NCI-H510A (cell line): ENCODE results near the gene SH3RF1.
A peak's percentile ranks its signal among the peaks of the same experiment; 100 is the strongest.
"Not testable (repeated sequence)": the region's sequence is repeated elsewhere in the genome, so short reads cannot be mapped to it uniquely, and the experiment has no call there.

ENCODE experiments used
- DNase-seq: peaks from one replicate; lab custom pipeline; 2025; lab: John Stamatoyannopoulos, UW

The SH3RF1 gene

DNA sequence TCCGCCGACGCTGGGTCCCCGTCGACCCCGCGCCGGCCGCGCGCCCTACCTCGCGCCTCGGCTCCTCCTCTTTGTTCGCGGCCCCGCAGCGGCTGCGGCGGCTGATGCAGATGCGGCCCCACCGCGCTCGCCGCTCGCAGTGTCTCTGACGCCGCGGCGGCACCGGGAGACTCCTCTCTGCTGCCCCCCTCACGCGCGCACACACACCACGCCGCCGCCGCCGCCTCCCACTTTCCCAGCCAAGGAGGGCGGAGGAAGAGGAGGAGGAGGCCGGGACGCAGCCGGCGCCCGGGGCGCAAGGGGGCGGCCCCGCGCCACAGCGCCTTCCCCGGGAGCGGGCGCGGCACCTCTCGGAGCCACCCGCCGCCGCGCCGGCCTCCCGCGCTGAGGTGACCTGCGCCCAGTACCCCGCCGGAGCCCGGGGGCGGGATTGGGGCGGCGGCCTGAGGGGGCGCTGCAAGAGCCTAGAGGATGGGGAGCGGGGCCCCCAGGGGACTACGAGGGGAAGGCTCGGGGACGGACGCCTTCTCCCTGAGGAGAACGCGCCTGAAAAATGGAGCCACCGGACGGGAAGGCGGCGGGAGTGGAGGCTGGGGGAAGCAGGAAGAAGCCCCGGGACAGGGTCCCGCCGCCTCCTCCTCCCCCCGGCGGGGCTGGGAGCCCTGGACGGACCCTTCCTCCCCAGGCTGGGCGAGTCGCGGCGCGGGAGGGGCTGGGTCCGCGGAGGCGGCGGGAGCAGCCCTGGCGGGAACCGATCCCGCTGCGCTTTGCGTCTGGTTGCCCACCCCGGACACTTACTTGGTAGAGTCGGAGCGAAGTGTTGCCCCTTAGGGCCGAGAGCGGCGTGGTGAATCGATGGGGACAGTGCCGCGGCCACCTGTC is at the start of gene SH3RF1:
SH3RF1 (minus strand) TSS at position 147 of the 882 bp plus-strand sequence. CDS start 1,744 bp downstream, outside the sequence.
- DNase-seq, result peak; percentile 42

DNA sequence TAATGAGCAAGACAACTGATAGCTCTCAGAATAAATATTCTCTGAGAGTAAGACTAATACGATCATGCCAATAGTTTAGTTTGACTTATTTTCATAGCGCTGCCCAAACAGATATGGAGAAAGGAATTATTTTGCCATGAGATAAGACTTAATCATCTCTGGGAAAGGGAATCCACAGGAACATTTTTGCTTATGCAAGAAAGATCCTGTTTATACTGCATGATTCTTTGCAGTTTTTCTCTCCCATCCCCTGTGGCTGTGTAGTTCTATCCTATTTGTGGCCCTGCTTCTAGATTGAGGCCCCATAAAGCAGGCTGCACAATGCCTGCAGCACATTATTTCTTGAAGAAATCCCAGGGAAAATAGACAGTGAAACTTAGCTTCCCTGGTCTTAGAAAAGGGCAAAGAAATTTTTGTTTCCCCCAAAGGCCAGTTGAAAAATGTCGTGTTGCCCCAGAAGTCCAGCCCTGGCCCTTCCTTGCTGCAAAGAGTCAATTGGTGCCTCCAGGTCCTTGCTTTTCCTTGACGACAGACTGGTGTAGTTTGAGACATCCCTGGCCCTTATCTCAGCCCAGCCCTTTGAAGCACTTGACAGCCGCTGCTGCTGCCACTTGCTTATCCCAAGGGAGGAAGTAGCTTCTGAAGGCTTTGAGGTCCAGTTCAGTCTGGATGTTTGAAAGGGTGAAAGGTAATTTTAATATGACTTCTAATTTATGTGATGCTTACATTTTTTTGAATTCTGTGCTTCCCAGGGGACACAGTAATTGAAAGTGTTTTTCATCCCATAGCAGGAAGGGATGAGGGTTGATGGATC is 45.0 kb upstream of the SH3RF1 start:
- DNase-seq, result no peak

DNA sequence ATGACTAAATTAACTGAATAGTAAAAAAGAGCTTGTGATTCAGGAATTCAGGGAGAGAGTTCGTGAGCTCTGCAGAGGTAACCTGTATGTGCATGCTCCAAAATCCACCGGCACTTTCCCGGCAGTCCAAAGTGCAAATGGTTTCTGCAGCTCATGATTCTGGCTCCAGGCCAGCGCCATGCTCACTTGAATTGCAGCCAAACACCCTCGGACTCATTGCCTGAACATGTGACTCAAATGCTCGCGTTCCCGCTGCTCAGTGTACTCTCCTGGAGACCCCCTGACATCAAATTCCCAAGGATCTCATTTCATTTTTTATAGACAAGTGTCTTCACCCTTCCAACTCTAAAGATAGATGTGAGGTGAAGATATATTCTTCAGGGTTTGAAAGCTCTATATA is 44.1 kb upstream of the SH3RF1 start:
- DNase-seq, result peak; percentile 56

DNA sequence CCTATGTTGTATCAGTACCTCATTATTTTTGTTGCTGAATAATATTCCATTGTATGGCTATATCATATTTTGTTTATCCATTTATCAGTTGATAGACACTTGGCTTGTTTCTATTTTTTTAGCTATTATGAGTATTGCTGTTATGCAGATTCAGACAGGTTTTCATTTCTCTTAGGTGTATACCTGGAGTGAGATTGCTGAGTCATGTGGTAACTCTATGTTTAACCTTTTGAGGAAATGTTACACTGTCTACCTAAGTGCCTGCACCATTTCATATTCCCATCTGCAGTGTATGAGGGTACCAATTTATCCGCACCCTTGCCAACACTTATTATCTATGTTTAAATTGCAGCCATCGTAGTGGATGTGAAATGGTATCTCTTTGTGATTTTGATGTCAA is 43.0 kb upstream of the SH3RF1 start:
- DNase-seq, result no peak

DNA sequence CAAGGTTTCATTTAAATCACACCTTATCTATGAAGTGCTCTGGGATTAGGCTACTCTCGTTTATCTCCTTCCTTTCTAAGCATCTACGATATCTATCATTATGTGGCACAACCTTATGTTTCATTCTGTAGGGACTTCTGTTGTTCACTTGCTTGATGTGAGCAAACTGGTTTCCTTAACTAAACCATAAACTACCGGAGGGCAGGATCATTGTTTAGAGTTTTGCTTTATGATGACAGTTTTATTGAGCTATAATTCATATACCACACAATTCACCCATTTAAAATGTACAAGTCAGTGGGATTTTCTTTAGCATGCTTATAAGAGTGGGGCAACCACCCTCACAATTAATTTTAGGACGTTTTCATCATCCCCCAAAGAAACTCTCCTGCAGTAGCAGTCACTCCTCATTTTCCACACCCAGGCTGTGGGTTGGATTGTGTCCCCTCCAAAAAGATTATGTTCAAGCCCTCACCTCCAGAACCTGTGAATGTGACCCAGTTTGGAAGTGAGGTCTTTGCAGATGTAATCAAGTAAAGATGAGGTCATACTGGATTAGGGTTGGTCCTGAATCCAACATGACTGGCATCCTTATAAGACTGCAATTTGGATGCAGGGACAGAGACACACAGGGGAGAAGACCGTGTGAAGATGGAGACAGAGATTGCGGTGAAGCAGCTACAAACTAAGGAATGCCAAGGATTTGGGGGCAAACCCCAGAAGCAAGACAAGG is 42.1 kb upstream of the SH3RF1 start:
- DNase-seq, result no peak

DNA sequence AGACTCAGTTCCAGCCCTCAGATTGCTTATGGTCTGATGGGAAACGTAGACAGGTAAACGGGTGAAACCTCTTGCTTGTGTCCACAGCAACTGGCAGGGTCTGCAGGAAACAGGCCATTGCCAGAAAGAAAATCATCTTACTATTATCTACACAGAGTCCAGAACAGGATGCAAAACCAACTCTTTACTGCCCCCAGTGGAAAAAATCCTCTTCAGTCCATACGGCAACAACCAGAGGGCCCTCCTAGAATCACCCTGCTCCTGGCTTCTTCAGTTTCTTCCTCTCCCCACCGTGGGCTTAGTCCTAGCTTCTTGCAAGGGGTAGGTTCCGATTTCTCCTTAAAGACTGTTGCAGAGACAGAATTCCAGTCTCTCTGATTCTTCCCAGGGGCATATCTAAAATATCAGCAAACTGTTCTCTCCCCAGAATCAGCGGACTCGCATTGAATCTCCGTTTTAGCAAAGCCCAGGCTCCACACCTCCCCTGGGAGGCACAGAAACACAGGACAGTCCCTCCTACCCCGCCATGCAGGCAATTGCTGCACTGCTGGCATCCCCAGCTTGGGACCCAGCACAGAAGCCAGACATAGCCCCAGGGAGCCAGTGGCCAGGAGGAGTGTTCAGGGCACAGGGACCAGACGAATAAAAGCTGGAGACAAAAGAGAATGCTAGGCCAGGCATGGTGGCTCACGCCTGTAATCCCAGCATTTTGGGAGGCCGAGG is 41.0 kb upstream of the SH3RF1 start:
- DNase-seq, result no peak

DNA sequence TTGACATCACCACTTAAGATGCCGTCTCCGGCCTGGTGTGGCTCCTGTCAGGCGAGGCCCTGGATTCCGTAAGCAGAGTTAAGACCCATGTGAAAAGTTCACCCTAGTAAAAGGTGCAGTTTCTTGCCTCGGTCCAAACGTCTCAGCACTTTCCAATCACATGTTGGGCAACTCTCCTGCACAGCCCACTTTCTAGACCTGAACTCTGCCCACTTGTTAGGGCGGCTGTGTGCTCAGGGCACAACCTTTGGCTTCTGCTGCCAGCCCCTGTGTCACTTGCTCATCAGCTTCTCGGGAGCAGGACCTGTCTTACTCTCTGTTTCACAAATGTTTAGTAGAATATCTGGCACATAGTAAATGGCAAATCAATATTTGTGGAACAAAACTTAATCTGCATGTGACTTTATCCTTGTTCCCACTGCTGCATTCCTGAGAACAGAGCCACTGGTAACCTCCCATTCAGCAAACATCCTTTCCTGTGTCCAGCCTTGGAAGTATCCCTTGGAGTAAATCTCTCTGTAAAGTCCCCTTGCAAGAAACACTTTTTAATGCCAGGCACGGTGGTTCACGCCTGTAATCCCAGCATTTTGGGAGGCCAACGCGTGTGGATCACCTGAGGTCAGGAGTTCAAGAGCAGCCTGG is 38.7 kb upstream of the SH3RF1 start:
- no peak for DNase-seq

- no peak for DNase-seq
Observed at GRCh38 chr4:169307576-169307975, 36.8 kb upstream of the SH3RF1 start.

- DNase-seq, result no peak
Observed at GRCh38 chr4:169305651-169306050, 34.9 kb upstream of the SH3RF1 start.

DNA sequence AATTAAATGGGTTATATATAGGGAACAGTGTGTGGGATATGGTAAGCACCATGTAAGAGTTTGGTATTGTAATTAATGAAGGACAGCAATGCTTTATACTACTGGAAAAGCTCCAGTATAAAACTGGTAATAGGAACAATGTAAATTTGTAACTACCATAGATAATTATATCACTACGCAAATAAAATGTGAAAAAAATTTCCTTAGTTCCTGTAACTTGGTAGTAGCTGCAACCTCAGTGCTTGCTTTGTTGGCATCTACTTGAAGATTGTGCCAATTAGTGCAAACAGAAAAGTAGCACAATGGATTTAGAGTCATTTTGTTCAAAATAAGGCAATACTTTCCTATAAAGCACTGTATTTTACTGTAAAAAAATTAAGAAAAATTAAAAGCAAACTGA is 34.4 kb upstream of the SH3RF1 start:
- no peak for DNase-seq

DNA sequence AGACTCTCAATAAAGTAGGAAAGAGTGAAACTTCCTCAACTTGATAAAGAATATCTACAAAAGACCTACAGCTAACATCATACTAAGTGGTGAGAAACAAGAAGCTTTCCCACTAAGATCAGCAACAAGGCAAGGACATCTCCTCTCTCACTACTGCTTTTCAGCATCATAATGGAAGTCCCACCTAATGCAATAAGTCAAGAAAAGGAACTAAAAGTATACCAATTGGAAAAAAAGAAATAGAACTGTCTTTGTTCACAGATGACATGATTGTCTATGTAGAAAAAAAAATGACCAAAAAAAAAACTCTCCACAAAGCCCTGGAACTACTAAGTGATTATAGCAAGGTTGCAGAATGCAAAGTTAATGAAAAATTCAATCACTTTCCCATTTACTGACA is 25.1 kb upstream of the SH3RF1 start:
- DNase-seq, result no peak

- no peak for DNase-seq
Observed at GRCh38 chr4:169293343-169294176, 22.8 kb upstream of the SH3RF1 start.

GRCh38 chr4:169287983-169288382 is 17.2 kb upstream of the SH3RF1 start:
- not testable (repeated sequence) for DNase-seq

DNA sequence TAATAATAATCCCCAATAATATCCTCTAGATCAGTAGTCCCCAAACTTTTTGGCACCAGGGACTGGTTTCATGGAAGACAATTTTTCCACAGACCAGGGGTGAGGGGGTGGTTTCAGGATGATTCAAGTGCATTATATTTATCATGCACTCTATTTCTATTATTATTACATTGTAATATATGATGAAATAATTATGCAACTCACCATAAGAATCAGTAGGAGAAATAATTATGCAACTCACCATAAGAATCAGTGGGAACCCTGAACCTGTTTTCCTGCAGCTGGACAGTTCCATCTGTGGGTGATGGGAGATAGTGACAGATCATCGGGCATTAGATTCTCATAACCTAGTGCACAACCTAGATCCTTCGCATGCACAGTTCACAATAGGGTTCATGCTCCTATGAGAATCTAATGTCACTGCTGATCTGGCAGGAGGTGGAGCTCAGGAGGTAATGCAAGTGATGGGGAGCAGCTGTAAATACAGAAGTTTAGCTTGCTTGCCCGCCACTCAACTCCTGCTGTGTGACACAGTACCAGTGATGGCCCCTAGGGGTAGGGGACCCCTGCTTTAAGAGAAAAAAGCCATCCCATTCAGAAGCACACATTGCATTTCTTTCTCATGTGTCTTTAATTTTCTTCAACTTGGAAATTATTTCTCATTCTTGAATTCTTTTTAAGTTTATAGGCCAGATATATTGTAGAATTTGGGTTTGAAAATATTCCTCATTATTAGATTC is 16.0 kb upstream of the SH3RF1 start:
- DNase-seq, result no peak

- DNase-seq, result no peak
Observed at GRCh38 chr4:169283114-169283509, 12.4 kb upstream of the SH3RF1 start.

DNA sequence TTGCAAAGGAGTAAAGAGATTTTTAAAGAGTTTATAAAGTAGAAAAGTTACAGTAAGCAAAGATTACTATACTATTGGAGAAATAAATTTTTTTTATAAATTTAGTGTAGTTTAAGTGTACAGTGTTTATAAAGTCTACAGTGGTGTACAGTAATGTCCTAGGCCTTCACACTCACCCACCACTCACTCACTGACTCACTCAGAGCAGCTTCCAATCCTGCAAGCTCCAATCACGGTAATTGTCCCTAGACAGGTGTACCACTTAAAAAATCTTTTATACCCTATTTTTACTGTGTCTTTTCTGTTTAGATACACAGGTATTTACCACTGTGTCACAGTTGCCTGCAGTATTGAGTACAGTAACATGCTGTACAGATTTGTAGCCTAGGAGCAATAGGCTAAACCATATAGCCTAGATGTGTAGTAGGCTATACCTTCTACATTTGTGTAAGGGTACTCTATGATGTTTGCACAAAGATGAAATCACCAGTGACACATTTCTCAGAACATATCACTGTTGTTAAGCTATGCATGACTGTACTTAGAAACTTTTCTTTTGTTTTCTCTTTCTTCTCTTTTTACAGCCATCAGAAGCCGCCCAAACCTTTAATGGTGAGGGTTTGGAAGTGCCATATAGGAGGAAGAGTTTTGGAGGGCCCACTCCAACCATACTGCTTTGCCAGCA is 11.8 kb upstream of the SH3RF1 start:
- no peak for DNase-seq

DNA sequence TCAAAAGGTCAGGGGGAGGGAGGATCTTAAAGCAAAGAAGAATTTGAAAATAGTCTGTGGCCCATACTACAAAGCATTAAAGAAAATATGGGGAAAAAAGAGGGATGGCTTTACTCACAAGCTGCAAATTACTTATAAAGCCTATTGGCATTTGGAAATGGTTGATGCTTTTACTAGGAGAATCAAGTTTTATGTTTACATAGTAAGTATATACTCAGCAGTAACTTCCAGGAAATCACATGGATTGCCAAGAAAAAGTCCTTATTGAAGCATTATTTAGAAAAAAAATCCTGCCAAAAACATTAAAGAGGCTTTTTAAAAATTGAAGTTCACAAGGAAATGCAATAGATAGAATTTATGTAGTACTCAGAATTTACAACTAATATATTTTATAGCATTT is 8.4 kb upstream of the SH3RF1 start:
- DNase-seq, result no peak

- DNase-seq, result no peak
Observed at GRCh38 chr4:169278624-169279023, 7.9 kb upstream of the SH3RF1 start.

DNA sequence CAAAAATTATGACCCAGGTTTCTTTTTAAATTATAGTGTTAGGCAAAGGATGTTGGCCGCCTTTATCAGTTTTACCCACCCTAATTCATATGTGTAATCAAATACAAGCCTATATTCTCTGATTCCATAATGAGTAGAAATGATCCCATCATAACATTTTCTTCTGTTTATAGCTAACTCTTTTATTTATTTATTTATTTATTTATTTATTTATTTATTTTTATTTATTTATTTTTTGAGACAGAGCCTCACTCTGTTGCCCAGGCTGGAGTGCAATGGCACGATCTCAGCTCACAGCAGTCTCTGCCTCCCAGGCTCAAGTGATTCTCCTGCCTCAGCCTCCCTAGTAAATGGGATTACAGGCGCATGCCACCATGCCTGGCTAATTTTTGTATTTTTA is 7.1 kb upstream of the SH3RF1 start:
- DNase-seq, result not testable (repeated sequence)
